Panc1 (cell line): ENCODE results near the gene TMEM138.

Experiments
- POLR2AphosphoS5 ChIP-seq: IDR thresholded peaks from 2 replicates; pipeline ENCODE4 v1.6.1; 2012; ENCODE audit warnings: mild to moderate bottlenecking, low read depth, low read length, moderate library complexity
- REST ChIP-seq, 2 experiments: IDR thresholded peaks; 2 replicates each; pipeline ENCODE4 v1.6.1; 2011 to 2012; ENCODE audit warnings: low read depth in 2 of 2, control low read depth in 1 of 2, low read length in 1 of 2, mild to moderate bottlenecking in 1 of 2, moderate library complexity in 1 of 2; ENCODE audit not compliant: insufficient read depth in 1 of 2
- TF ChIP-seq, protein P1 (sequence below): fragments of 450-650 bp; IDR thresholded peaks from 2 replicates; pipeline ENCODE4 v1.5.1; 2017; ENCODE audit warnings: mild to moderate bottlenecking

DNA sequence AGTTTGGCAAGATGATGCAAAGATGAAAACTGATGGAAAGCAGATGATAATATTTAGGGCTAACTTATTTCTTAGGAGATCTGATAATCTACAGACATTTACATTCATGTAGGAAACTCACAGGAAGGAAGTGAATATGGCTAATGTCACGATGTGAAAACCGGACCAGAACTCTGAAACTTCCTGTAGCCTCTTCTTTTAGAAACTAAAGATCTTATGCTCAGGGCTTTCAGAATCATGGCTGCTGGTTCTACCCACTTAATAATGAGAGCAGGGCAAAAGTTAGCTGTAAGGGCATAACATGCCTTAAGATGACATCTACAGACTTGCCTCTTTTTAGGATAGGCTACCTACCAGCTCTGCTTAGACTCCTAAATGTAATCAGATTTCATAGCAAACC lies 52.4 kb downstream of the TMEM138 start:
- TF ChIP-seq POLR2AphosphoS5 (no peak), REST (IDR thresholded peaks at IDR 0.05; ENCODE audit: insufficient read depth in 1 of 2, low read depth in 2 of 2, low read length in 1 of 2) (no peak)
- TF ChIP-seq, protein P1, sequence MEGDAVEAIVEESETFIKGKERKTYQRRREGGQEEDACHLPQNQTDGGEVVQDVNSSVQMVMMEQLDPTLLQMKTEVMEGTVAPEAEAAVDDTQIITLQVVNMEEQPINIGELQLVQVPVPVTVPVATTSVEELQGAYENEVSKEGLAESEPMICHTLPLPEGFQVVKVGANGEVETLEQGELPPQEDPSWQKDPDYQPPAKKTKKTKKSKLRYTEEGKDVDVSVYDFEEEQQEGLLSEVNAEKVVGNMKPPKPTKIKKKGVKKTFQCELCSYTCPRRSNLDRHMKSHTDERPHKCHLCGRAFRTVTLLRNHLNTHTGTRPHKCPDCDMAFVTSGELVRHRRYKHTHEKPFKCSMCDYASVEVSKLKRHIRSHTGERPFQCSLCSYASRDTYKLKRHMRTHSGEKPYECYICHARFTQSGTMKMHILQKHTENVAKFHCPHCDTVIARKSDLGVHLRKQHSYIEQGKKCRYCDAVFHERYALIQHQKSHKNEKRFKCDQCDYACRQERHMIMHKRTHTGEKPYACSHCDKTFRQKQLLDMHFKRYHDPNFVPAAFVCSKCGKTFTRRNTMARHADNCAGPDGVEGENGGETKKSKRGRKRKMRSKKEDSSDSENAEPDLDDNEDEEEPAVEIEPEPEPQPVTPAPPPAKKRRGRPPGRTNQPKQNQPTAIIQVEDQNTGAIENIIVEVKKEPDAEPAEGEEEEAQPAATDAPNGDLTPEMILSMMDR: no peak
